Fibroblast of lung (primary cell): Measurements from ENCODE around the gene LSM14B. TPM values are rescaled to one million over a fixed set of nuclear protein-coding genes. Genes with fewer than 3 reads are reported as not detected.

ENCODE experiments used
- DNase-seq, 2 donors: peaks; one replicate each; pipeline versions ENCODE4 v3.0.0 to v3.0.0-alpha.2; 2010; ENCODE audit warnings: low read depth in 2 of 2
- H2AFZ ChIP-seq: 2 replicates; pipeline ENCODE4 v1.5.1; 2012; ENCODE audit warnings: low read length, control low read depth, inconsistent platforms
- H3K27ac ChIP-seq: 2 replicates; pipeline ENCODE4 v1.5.1; 2011; ENCODE audit warnings: low read length, control low read depth; ENCODE audit not compliant: insufficient read depth
- H3K27me3 ChIP-seq: 2 replicates; pipeline ENCODE4 v1.5.1; 2011; ENCODE audit warnings: mild to moderate bottlenecking, low read length; ENCODE audit not compliant: control insufficient read depth, insufficient read depth
- H3K36me3 ChIP-seq: 2 replicates; pipeline ENCODE4 v1.5.1; 2011; ENCODE audit warnings: low read length; ENCODE audit not compliant: control insufficient read depth, insufficient read depth
- H3K4me1 ChIP-seq: 2 replicates; pipeline ENCODE4 v1.5.1; 2011; ENCODE audit warnings: low read length; ENCODE audit not compliant: control insufficient read depth, insufficient read depth; ENCODE audit errors: extremely low read depth
- H3K4me2 ChIP-seq: 2 replicates; pipeline ENCODE4 v1.5.1; 2011; ENCODE audit warnings: low read length, control low read depth; ENCODE audit not compliant: insufficient read depth; ENCODE audit errors: extremely low read depth
- H3K4me3 ChIP-seq, 4 experiments: fragments of 200-600 bp in 1 of 4; sonication (generic) in 1 of 4; replicated peaks in 1 of 4; 2 replicates each; pipeline ENCODE4 v1.5.1; 2011 to 2016; ENCODE audit warnings: low read length in 4 of 4, low read depth in 3 of 4, mild to moderate bottlenecking in 3 of 4, control low read depth in 2 of 4, inconsistent platforms in 1 of 4, mixed read lengths in 1 of 4; ENCODE audit not compliant: insufficient read depth in 1 of 4; ENCODE audit errors: control extremely low read depth in 1 of 4
- H3K79me2 ChIP-seq: 2 replicates; pipeline ENCODE4 v1.5.1; 2012; ENCODE audit warnings: mild to moderate bottlenecking, low read length, inconsistent platforms; ENCODE audit not compliant: control insufficient read depth, insufficient read depth
- H3K9ac ChIP-seq: 2 replicates; pipeline ENCODE4 v1.5.1; 2011; ENCODE audit warnings: mild to moderate bottlenecking, low read length, control low read depth; ENCODE audit not compliant: insufficient read depth
- H3K9me3 ChIP-seq: 2 replicates; pipeline ENCODE4 v1.5.1; 2012; ENCODE audit warnings: low read depth, low read length; ENCODE audit not compliant: control insufficient read depth, insufficient read depth
- H4K20me1 ChIP-seq: 2 replicates; pipeline ENCODE4 v1.5.1; 2011; ENCODE audit warnings: low read length; ENCODE audit not compliant: control insufficient read depth, insufficient read depth; ENCODE audit errors: extremely low read depth
- EZH2 ChIP-seq: IDR thresholded peaks from 2 replicates; pipeline ENCODE4 v1.5.1; 2012; ENCODE audit warnings: low read length, control low read depth, mild to moderate bottlenecking; ENCODE audit errors: missing control alignments
- polyA plus RNA-seq, 2 donors: library from polyadenylated mRNA; depleted of rRNA in 1 of 2; stranded (reverse) in 1 of 2; unstranded in 1 of 2; fragments of >200 nt; gene quantifications; 2 replicates each; pipeline ENCODE4 v1.2.1, GENCODE V29; 2011 to 2012; ENCODE audit warnings: missing spikeins in 1 of 2
- total RNA-seq: library from RNA; depleted of rRNA; stranded (reverse); fragments of >200 nt; gene quantifications from 2 replicates; pipeline ENCODE4 v1.2.1, GENCODE V29; 2014
- TF ChIP-seq, protein P1 (sequence below), 2 donors: IDR thresholded peaks in 1 of 2; conservative IDR thresholded peaks in 1 of 2; 1 replicate in 1 of 2; 2 replicates in 1 of 2; pipeline ENCODE4 v1.5.1; 2011 to 2012; ENCODE audit warnings: low read length in 2 of 2, control low read depth in 1 of 2, inconsistent platforms in 1 of 2, low read depth in 1 of 2, mild to moderate bottlenecking in 1 of 2

Gene LSM14B
- total and polyA plus RNA-seq, 2 donors (not counting 1 experiment from before 2014, with no cell fraction given): 20.2 to 48.7 TPM

DNA sequence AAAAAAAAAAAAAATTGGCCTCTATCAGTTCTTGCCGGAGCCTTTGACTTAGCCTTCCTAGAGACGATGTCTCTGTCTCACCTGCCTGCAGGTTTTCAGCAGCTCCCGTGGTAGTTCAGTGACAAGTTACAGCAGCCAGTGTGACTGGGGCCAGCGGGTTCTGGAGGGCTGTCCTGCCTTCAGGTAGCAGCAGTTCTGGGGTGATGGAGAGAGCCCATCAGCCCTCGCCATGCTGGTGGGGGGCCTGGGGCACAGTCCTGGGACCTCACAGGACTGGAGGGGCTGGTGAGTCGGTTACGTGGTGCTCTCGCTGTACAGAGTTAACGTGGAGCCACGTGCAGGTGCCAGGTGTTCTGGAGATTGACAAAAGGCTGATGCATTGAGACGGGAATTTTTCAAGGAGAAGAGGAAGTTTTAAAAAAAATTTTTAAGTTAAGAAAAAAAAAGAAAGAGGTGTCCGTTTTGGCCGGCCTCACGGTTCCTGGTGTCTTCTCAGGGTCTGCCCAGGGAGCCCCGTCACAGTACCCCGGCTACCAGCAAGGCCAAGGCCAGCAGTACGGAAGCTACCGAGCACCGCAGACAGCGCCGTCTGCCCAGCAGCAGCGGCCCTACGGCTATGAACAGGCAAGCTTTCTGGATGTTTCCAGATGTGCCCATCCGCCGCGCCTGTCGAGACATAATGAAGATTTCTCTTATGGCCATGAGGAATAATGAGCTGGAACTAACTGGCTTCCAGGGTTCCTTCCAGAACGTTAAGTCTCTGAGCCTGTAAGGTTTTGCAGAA is 51.9 kb downstream of the LSM14B start:
- no peak overlapping the region for H3K27ac ChIP-seq
- H3K9me3 ChIP-seq: no peaks in the 10 kb centered on the region
- no peak for TF ChIP-seq EZH2
- TF ChIP-seq, protein P1, sequence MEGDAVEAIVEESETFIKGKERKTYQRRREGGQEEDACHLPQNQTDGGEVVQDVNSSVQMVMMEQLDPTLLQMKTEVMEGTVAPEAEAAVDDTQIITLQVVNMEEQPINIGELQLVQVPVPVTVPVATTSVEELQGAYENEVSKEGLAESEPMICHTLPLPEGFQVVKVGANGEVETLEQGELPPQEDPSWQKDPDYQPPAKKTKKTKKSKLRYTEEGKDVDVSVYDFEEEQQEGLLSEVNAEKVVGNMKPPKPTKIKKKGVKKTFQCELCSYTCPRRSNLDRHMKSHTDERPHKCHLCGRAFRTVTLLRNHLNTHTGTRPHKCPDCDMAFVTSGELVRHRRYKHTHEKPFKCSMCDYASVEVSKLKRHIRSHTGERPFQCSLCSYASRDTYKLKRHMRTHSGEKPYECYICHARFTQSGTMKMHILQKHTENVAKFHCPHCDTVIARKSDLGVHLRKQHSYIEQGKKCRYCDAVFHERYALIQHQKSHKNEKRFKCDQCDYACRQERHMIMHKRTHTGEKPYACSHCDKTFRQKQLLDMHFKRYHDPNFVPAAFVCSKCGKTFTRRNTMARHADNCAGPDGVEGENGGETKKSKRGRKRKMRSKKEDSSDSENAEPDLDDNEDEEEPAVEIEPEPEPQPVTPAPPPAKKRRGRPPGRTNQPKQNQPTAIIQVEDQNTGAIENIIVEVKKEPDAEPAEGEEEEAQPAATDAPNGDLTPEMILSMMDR (conservative IDR thresholded peaks at IDR 0.05 in 1 of 2, IDR thresholded peaks at IDR 0.05 in 1 of 2; ENCODE audit: low read depth in 1 of 2, low read length in 2 of 2): no peak
- no peak overlapping the region for H3K4me3 ChIP-seq
- no peak for DNase-seq
- no peak overlapping the region for H3K9ac ChIP-seq
- no peak overlapping the region for H2AFZ ChIP-seq
- H3K4me1 ChIP-seq: no peaks in the 10 kb centered on the region
- H4K20me1 ChIP-seq: no peaks in the 10 kb centered on the region
- H3K27me3 ChIP-seq: no peaks in the 10 kb centered on the region
- H3K36me3 ChIP-seq: peaks cover 5% of the 10 kb centered on the region
- no peaks in the 10 kb centered on the region for H3K79me2 ChIP-seq
- no peak overlapping the region for H3K4me2 ChIP-seq

DNA sequence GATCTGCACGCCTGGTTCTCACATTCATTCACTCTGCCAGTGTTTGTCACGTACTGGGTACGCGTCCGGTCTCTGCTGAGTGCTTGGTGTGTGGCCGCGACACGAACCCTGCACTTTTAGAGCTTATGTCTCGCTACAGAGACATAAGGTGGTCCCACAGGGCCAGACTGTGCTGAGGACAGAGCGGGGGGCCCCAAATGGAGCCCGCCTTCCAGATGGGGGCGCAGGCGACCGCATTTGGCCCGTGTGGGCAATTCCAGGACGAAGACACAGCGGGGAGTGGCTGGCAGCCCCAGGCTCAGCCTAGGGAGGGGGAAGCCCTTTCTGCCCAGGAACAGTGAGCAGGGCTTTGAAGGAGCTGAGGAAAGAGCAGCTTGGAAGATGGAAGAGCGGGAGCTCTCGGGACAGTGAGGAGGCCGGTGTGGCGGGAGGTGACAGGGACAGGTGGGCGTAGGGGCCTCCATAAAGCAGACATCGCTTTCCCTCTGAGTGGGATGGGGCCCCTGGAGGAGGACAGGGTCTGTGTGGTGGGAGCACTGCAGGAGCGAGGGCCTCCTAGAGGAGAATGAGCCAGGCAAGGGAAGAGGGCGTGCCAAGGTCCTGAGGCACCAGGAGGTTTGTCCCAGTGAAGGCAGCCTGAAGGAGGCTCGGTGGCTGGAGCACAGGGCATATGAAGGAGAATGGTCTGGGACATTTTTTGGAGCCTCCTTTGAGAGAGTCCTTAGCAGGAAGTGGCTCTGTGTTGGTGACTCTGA is 52.8 kb downstream of the LSM14B start:
- TF ChIP-seq, protein P1 (conservative IDR thresholded peaks at IDR 0.05 in 1 of 2, IDR thresholded peaks at IDR 0.05 in 1 of 2; ENCODE audit: low read depth in 1 of 2, low read length in 2 of 2): no peak
- no peak for TF ChIP-seq EZH2
- peaks cover 5% of the 10 kb centered on the region for H3K36me3 ChIP-seq
- H3K4me3 ChIP-seq: no peak overlapping the region
- H3K4me2 ChIP-seq: no peak overlapping the region
- H4K20me1 ChIP-seq: no peaks in the 10 kb centered on the region
- H2AFZ ChIP-seq: no peak overlapping the region
- no peak overlapping the region for H3K9ac ChIP-seq
- H3K79me2 ChIP-seq: no peaks in the 10 kb centered on the region
- no peaks in the 10 kb centered on the region for H3K27me3 ChIP-seq
- H3K4me1 ChIP-seq: no peaks in the 10 kb centered on the region
- no peaks in the 10 kb centered on the region for H3K9me3 ChIP-seq
- DNase-seq: no peak
- no peak overlapping the region for H3K27ac ChIP-seq

DNA sequence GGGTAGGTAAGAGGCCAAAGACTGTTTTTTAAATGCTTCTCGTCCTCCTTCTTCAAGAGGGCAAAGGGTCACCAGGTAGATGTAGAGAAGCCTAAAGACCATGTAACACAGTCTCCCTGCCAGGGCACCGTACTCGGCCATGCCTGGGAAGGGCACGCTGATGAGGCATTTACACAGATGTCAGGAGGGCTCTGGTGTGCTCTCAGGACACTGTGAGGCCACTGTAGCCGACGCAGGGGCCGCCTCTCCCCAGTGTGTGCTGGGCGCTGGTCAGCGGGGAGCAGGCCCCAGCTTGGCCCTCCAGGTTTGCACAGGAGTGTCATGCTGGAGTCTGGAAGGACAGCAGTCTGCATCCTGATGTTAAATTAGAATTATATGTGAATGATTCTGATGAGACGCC is 53.4 kb downstream of the LSM14B start:
- DNase-seq: no peak
- TF ChIP-seq, protein P1 (conservative IDR thresholded peaks at IDR 0.05 in 1 of 2, IDR thresholded peaks at IDR 0.05 in 1 of 2; ENCODE audit: low read depth in 1 of 2, low read length in 2 of 2): no peak
- no peak for TF ChIP-seq EZH2
- no peaks in the 10 kb centered on the region for H3K79me2 ChIP-seq
- no peak overlapping the region for H3K9ac ChIP-seq
- H3K4me2 ChIP-seq: no peak overlapping the region
- H3K36me3 ChIP-seq: peaks cover 5% of the 10 kb centered on the region
- no peak overlapping the region for H3K4me3 ChIP-seq
- H4K20me1 ChIP-seq: no peaks in the 10 kb centered on the region
- H3K27ac ChIP-seq: no peak overlapping the region
- H3K4me1 ChIP-seq: no peaks in the 10 kb centered on the region
- H2AFZ ChIP-seq: no peak overlapping the region
- H3K27me3 ChIP-seq: no peaks in the 10 kb centered on the region
- no peaks in the 10 kb centered on the region for H3K9me3 ChIP-seq
